ENCODE measurements around the gene RLN3. TPM values are rescaled to one million over a fixed set of nuclear protein-coding genes. Genes with fewer than 3 reads are reported as not detected.

RLN3 gene
- total and polyA plus RNA-seq, 4 donors, result not detected

DNA sequence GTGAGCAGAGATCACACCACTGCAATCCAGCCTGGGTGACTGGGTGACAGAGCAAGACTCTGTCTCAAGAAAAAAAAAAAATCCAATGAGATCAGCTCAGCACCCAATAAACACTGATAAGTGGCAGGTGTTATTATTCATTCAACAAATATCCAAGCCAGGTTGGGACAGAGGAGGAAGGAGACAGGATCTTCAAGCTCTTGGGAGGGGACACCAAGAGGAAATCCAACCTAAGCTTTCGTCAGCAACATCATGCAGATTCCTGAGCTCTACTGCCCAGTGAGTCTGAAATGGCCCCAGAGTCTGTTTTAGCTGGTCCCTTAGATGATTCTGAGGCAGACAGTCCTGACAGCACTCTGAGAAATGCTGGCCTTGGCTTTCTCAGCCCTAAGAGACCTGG lies 29.5 kb upstream of the RLN3 start (continued):
- TF ChIP-seq FOXA1 (IDR thresholded peaks at IDR 0.05), result no peak
- TF ChIP-seq, protein P1, sequence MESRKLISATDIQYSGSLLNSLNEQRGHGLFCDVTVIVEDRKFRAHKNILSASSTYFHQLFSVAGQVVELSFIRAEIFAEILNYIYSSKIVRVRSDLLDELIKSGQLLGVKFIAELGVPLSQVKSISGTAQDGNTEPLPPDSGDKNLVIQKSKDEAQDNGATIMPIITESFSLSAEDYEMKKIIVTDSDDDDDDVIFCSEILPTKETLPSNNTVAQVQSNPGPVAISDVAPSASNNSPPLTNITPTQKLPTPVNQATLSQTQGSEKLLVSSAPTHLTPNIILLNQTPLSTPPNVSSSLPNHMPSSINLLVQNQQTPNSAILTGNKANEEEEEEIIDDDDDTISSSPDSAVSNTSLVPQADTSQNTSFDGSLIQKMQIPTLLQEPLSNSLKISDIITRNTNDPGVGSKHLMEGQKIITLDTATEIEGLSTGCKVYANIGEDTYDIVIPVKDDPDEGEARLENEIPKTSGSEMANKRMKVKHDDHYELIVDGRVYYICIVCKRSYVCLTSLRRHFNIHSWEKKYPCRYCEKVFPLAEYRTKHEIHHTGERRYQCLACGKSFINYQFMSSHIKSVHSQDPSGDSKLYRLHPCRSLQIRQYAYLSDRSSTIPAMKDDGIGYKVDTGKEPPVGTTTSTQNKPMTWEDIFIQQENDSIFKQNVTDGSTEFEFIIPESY (IDR thresholded peaks at IDR 0.05), result no peak

DNA sequence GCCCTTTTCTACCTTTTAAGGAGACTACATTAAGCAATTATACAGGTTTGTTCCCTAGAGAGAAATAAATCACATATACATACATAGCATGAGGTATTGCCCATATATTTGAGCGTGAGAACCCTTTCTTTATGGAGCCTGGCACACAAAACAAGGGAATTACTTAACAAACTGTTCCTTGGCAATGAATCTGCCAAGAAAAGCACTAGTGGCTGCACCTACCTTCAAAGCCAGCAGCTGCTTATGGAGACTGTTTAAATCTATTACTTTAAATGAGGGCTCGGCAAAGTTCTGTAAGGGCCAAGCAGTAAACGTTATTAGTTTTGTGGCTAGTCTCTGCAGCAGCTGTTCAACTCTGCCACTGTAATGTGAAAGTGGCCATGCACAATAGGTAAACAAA lies 28.9 kb upstream of the RLN3 start:
- DNase-seq (ENCODE audit: low spot score), result no peak
- Histone ChIP-seq H3K4me1 (ENCODE audit: control insufficient read depth in 4 of 4, insufficient read depth in 4 of 4, low read length in 3 of 4) (peaks cover 0 to 11% (median 2%) of the 10 kb centered on the region in 4 donors), H3K9ac (ENCODE audit: low read depth in 1 of 2, low read length in 2 of 2) (no peak overlapping the region), H3K27me3 (ENCODE audit: control insufficient read depth in 4 of 4, insufficient read depth in 4 of 4, low read length in 3 of 4) (no peaks in the 10 kb centered on the region), H3K9me3 (ENCODE audit: control insufficient read depth in 4 of 4, low read length in 3 of 4) (peaks cover 0 to 3% (median 1%) of the 10 kb centered on the region in 4 donors), H3K27ac (ENCODE audit: low read depth in 1 of 2, low read length in 2 of 2) (no peak overlapping the region), H3K4me3 (ENCODE audit: low read depth in 1 of 3, low read length in 3 of 3) (no peak overlapping the region), H3K36me3 (ENCODE audit: control insufficient read depth in 4 of 4, insufficient read depth in 3 of 4, low read depth in 1 of 4, low read length in 3 of 4) (peaks cover 0 to 6% (median 2%) of the 10 kb centered on the region in 4 donors)
- TF ChIP-seq GABPA (IDR thresholded peaks at IDR 0.05 in 1 of 2, conservative IDR thresholded peaks at IDR 0.05 in 1 of 2) (no peak), RXRA (IDR thresholded peaks at IDR 0.05) (no peak), JUND (IDR thresholded peaks at IDR 0.05) (no peak)
- TF ChIP-seq, protein P2, sequence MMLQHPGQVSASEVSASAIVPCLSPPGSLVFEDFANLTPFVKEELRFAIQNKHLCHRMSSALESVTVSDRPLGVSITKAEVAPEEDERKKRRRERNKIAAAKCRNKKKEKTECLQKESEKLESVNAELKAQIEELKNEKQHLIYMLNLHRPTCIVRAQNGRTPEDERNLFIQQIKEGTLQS (IDR thresholded peaks at IDR 0.05), result no peak
- 97% methylated on average over 3 of the region's 3 CpGs for WGBS

DNA sequence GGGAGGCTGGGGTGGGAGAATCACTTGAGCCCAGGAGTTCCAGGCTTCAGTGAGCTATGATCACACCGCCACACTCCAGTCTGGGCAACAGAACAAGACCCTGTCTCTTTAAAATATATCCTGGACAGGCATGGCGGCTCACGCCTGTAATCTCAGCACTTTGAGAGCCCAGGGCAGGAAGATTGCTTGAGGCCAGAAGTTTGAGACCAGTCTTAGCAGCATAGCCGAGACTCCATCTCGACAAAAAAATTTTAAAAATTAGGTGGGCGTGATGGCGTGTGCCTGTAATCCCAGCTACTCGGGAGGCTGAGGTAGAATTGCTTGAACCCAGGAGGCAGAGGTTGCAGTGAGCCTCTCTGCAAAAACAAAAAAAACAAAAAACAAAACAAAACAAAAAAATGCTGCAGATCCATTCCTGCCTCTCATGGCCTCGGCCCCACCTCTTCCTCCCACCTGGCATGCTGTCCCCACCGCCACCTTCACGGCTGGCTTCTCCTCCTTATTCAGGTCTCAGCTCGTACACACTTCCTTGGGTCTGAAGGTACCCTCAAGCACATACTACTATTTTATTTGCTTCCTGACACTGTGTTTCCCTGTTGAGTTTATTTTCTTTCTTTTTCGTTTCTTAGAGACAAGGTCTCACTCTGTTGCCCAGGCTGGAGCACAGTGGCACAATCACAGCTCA lies 27.1 kb upstream of the RLN3 start:
- H3K4me1 ChIP-seq (ENCODE audit: control insufficient read depth in 4 of 4, insufficient read depth in 4 of 4, low read length in 3 of 4), result peaks cover 6 to 15% (median 10%) of the 10 kb centered on the region in 4 donors
- H3K9ac ChIP-seq (ENCODE audit: low read depth in 1 of 2, low read length in 2 of 2), result no peak overlapping the region
- TF ChIP-seq FOXA1 (IDR thresholded peaks at IDR 0.05), result no peak
- TF ChIP-seq JUND (IDR thresholded peaks at IDR 0.05), result no peak
- TF ChIP-seq, protein P3, sequence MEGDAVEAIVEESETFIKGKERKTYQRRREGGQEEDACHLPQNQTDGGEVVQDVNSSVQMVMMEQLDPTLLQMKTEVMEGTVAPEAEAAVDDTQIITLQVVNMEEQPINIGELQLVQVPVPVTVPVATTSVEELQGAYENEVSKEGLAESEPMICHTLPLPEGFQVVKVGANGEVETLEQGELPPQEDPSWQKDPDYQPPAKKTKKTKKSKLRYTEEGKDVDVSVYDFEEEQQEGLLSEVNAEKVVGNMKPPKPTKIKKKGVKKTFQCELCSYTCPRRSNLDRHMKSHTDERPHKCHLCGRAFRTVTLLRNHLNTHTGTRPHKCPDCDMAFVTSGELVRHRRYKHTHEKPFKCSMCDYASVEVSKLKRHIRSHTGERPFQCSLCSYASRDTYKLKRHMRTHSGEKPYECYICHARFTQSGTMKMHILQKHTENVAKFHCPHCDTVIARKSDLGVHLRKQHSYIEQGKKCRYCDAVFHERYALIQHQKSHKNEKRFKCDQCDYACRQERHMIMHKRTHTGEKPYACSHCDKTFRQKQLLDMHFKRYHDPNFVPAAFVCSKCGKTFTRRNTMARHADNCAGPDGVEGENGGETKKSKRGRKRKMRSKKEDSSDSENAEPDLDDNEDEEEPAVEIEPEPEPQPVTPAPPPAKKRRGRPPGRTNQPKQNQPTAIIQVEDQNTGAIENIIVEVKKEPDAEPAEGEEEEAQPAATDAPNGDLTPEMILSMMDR (IDR thresholded peaks at IDR 0.05; ENCODE audit: low read depth, low read length, missing input control), result no peak
- DNase-seq (ENCODE audit: low spot score), result no peak
- WGBS, result 95% methylated on average over 13 of the region's 13 CpGs
- no peak overlapping the region for H3K27ac ChIP-seq (ENCODE audit: low read depth in 1 of 2, low read length in 2 of 2)
- H3K27me3 ChIP-seq (ENCODE audit: control insufficient read depth in 4 of 4, insufficient read depth in 4 of 4, low read length in 3 of 4), result no peaks in the 10 kb centered on the region
- H3K9me3 ChIP-seq (ENCODE audit: control insufficient read depth in 4 of 4, low read length in 3 of 4), result peaks cover 0 to 3% (median 1%) of the 10 kb centered on the region in 4 donors
- H3K4me3 ChIP-seq (ENCODE audit: low read depth in 1 of 3, low read length in 3 of 3), result no peak overlapping the region
- peaks cover 0 to 6% (median 0%) of the 10 kb centered on the region in 4 donors for H3K36me3 ChIP-seq (ENCODE audit: control insufficient read depth in 4 of 4, insufficient read depth in 3 of 4, low read depth in 1 of 4, low read length in 3 of 4)

DNA sequence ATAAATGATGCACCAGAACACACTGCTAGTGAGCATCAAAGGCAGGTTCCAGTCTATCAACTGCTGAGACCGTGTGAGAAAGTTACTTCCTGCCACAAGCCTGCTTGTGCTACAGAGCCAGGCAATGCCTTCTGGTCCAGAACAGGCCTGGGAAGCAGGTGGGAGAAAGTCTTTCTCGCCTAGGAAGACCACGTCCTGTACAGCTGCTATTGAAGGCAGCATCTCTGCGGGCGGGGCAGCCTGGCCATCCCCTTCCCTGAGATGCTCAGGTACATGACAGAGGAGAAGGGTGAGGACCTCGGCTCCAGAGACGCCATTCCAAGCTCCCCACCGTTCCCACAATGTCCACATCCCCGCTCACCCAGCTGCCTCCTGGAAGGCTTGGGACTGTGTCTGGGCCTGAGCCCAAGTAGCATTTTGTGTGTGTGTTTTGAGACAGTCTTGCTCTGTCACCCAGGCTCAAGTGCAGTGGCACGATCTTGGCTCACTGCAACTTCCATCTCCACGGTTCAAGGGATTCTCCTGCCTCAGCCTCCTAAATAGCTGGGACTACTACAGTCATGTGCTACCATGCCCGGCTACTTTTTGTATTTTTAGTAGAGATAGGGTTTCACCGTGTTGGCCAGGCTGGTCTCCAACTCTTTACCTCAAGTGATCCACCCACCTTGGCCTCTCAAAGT lies 25.2 kb upstream of the RLN3 start:
- WGBS, result 83% methylated on average over 13 of the region's 13 CpGs

More for the DNA sequence above, 25.2 kb upstream of the RLN3 start:
- peaks cover 0 to 3% (median 1%) of the 10 kb centered on the region in 4 donors for H3K9me3 ChIP-seq (ENCODE audit: control insufficient read depth in 4 of 4, low read length in 3 of 4)
- peaks cover 0 to 6% (median 0%) of the 10 kb centered on the region in 4 donors for H3K36me3 ChIP-seq (ENCODE audit: control insufficient read depth in 4 of 4, insufficient read depth in 3 of 4, low read depth in 1 of 4, low read length in 3 of 4)
- DNase-seq (ENCODE audit: low spot score), result no peak
- peaks cover 6 to 15% (median 10%) of the 10 kb centered on the region in 4 donors for H3K4me1 ChIP-seq (ENCODE audit: control insufficient read depth in 4 of 4, insufficient read depth in 4 of 4, low read length in 3 of 4)
- peak overlapping the region in 1 of 2 donors; percentile 25 for H3K9ac ChIP-seq (ENCODE audit: low read depth in 1 of 2, low read length in 2 of 2)
- H3K27me3 ChIP-seq (ENCODE audit: control insufficient read depth in 4 of 4, insufficient read depth in 4 of 4, low read length in 3 of 4), result no peaks in the 10 kb centered on the region
- H3K4me3 ChIP-seq (ENCODE audit: low read depth in 1 of 3, low read length in 3 of 3), result no peak overlapping the region
- no peak for TF ChIP-seq YY1 (IDR thresholded peaks at IDR 0.05)
- TF ChIP-seq EGR1 (IDR thresholded peaks at IDR 0.05; ENCODE audit: low read depth in 2 of 2), result no peak
- TF ChIP-seq, protein P2 (IDR thresholded peaks at IDR 0.05), result no peak
- no peak for TF ChIP-seq GABPA (IDR thresholded peaks at IDR 0.05 in 1 of 2, conservative IDR thresholded peaks at IDR 0.05 in 1 of 2)
- no peak for TF ChIP-seq RAD21 (IDR thresholded peaks at IDR 0.05)
- no peak for TF ChIP-seq HNF4A (conservative IDR thresholded peaks at IDR 0.05)
- no peak for TF ChIP-seq HNF4G (IDR thresholded peaks at IDR 0.05)
- no peak for TF ChIP-seq SP1 (IDR thresholded peaks at IDR 0.05)
- no peak for TF ChIP-seq RXRA (IDR thresholded peaks at IDR 0.05)
- no peak for TF ChIP-seq NR2F2 (IDR thresholded peaks at IDR 0.05)
- TF ChIP-seq, protein P1 (IDR thresholded peaks at IDR 0.05), result no peak
- TF ChIP-seq TAF1 (conservative IDR thresholded peaks at IDR 0.05), result no peak
- TF ChIP-seq JUND (IDR thresholded peaks at IDR 0.05), result no peak
- no peak for TF ChIP-seq FOXA1 (IDR thresholded peaks at IDR 0.05)
- peak overlapping the region; percentile 26 to 93 for H3K27ac ChIP-seq (ENCODE audit: low read depth in 1 of 2, low read length in 2 of 2)

All from liver (tissue), 9 donors.